Bronchial smooth muscle cell (primary cell): ENCODE results near the gene TFG. TPM values are rescaled to one million over a fixed set of nuclear protein-coding genes. Genes with fewer than 3 reads are reported as not detected.

Experiments used
- total RNA-seq: library from RNA; depleted of rRNA; stranded (reverse); fragments of >200 nt; gene quantifications from 2 replicates; pipeline ENCODE4 v1.2.1, GENCODE V29; 2014

The TFG gene
- total RNA-seq, result 34.1 and 51.4 TPM in 2 replicates

GRCh38 chr3:100708989-100709841, at the start of gene TFG:
TSS of gene TFG (plus strand) at chr3:100709494. CDS start at chr3:100713686, 4,192 bp downstream.

Other genes starting within 250 kb of the TFG start
- 13.7 and 25.4 TPM in 2 replicates for gene TMEM45A, start 216.9 kb upstream of the TFG start, total RNA-seq
- gene ADGRG7, start 99.9 kb upstream of the TFG start, total RNA-seq, result not detected in 2 replicates